Measurements from ENCODE around the gene AGT. TPM values are rescaled to one million over a fixed set of nuclear protein-coding genes. Genes with fewer than 3 reads are reported as not detected.

AGT gene
- total RNA-seq, 1 experiment from 2014 or later, result not detected

DNA sequence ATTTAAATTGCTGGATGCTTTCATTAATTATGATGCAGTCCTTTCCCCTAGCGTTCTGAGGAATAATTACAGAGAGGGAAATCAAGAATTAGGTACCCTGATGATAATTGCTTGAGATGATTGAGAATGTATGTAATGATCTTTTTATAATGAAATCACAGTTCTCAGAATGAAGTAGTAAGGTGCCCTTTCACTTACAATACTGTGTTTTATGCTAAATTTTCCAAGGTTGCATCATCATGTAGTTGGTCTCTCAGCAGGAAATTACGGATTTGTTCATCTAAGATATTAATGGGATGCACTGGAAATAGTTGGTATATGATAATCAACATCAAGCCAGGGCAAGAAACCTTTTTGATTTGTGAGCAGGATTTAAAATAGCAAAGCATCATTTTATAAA, 34.1 kb downstream of the AGT start:
- no peaks in the 10 kb centered on the region for H3K9me2 ChIP-seq (replicated peaks; ENCODE audit: low read length)
- H4K20me1 ChIP-seq (ENCODE audit: low read length), result peaks cover 9% of the 10 kb centered on the region; the same call in 1 of the 2 replicates
- POLR2A ChIA-PET (ENCODE audit: unreplicated experiment), result no interaction called here
- peaks cover 40% of the 10 kb centered on the region for H3K4me1 ChIP-seq (ENCODE audit: insufficient read depth, low read length)
- H3K9ac ChIP-seq (ENCODE audit: low read length), result no peak overlapping the region
- no peak for DNase-seq
- CTCF ChIA-PET, result no interaction called here
- TF ChIP-seq, protein P1, sequence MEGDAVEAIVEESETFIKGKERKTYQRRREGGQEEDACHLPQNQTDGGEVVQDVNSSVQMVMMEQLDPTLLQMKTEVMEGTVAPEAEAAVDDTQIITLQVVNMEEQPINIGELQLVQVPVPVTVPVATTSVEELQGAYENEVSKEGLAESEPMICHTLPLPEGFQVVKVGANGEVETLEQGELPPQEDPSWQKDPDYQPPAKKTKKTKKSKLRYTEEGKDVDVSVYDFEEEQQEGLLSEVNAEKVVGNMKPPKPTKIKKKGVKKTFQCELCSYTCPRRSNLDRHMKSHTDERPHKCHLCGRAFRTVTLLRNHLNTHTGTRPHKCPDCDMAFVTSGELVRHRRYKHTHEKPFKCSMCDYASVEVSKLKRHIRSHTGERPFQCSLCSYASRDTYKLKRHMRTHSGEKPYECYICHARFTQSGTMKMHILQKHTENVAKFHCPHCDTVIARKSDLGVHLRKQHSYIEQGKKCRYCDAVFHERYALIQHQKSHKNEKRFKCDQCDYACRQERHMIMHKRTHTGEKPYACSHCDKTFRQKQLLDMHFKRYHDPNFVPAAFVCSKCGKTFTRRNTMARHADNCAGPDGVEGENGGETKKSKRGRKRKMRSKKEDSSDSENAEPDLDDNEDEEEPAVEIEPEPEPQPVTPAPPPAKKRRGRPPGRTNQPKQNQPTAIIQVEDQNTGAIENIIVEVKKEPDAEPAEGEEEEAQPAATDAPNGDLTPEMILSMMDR (conservative IDR thresholded peaks at IDR 0.05; ENCODE audit: low read depth, low read length), result no peak
- no peak for TF ChIP-seq EZH2phosphoT487 (IDR thresholded peaks at IDR 0.05; ENCODE audit: borderline replicate concordance, low read length)
- no peak for TF ChIP-seq EZH2 (IDR thresholded peaks at IDR 0.05; ENCODE audit: low read length, unreplicated experiment)
- no peak overlapping the region for H3K4me2 ChIP-seq (ENCODE audit: low read length)
- H3K4me3 ChIP-seq (ENCODE audit: low read length), result no peak overlapping the region
- no peak overlapping the region for H3K27ac ChIP-seq (ENCODE audit: low read length)
- peaks cover 30% of the 10 kb centered on the region for H3F3A ChIP-seq (ENCODE audit: low read length, unreplicated experiment)
- peaks cover 57% of the 10 kb centered on the region for H3K36me3 ChIP-seq (ENCODE audit: low read depth, low read length)
- no peaks in the 10 kb centered on the region for H3K9me3 ChIP-seq (ENCODE audit: low read length)
- H2AFZ ChIP-seq (ENCODE audit: low read length), result no peak overlapping the region
- no peaks in the 10 kb centered on the region for H3K27me3 ChIP-seq (ENCODE audit: low read length)
- intact Hi-C loops (cut with micrococcal nuclease), result loop anchor here (2.0 to 5.0 kb wide), 2 partner anchors 29 to 62 kb away; no protein-coding TSS in a partner anchor
- ATAC-seq, result no peak
- BruUV-seq (replicated peaks), result no TSS peak
- H3K79me2 ChIP-seq (ENCODE audit: low read length), result no peaks in the 10 kb centered on the region

DNA sequence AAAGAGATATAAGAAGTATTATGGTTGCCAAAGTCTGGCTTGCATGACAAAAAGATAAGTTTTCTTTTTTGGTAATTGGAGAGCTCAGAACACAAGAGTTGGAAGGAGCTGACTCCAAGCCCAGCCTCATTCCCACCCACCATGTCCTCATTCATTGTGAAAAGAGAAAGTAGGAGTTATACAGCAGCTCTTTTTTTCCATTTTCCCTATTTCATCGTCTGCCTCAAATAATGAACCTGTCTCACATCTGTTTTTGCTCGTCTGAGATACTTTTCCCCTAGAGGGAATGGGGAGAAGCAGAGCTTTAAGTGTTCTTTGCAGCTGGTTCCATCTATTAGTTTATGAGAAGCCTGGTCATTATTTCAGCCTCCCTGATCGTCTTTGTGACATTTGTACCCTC, 34.7 kb downstream of the AGT start:
- no peak for ATAC-seq
- ChIA-PET CTCF (no interaction called here), POLR2A (ENCODE audit: unreplicated experiment) (no interaction called here)
- Histone ChIP-seq H4K20me1 (ENCODE audit: low read length) (peaks cover 4% of the 10 kb centered on the region; the same call in 1 of the 2 replicates), H3K9me3 (ENCODE audit: low read length) (no peaks in the 10 kb centered on the region), H3K27ac (ENCODE audit: low read length) (no peak overlapping the region), H3F3A (ENCODE audit: low read length, unreplicated experiment) (peaks cover 26% of the 10 kb centered on the region), H3K79me2 (ENCODE audit: low read length) (no peaks in the 10 kb centered on the region), H3K9me2 (replicated peaks; ENCODE audit: low read length) (no peaks in the 10 kb centered on the region), H3K4me2 (ENCODE audit: low read length) (no peak overlapping the region), H3K9ac (ENCODE audit: low read length) (no peak overlapping the region), H3K27me3 (ENCODE audit: low read length) (no peaks in the 10 kb centered on the region), H3K4me1 (ENCODE audit: insufficient read depth, low read length) (peaks cover 34% of the 10 kb centered on the region), H3K36me3 (ENCODE audit: low read depth, low read length) (peaks cover 59% of the 10 kb centered on the region), H3K4me3 (ENCODE audit: low read length) (no peak overlapping the region), H2AFZ (ENCODE audit: low read length) (no peak overlapping the region)
- intact Hi-C loops (cut with micrococcal nuclease), result no loop called here
- no peak for DNase-seq
- TF ChIP-seq, protein P1 (conservative IDR thresholded peaks at IDR 0.05; ENCODE audit: low read depth, low read length), result no peak
- no peak for TF ChIP-seq EZH2phosphoT487 (IDR thresholded peaks at IDR 0.05; ENCODE audit: borderline replicate concordance, low read length)
- no peak for TF ChIP-seq EZH2 (IDR thresholded peaks at IDR 0.05; ENCODE audit: low read length, unreplicated experiment)
- no TSS peak for BruUV-seq (replicated peaks)

GRCh38 chr1:230677200-230677599, 36.7 kb downstream of the AGT start:
- H4K20me1 ChIP-seq (ENCODE audit: low read length), result peaks cover 4% of the 10 kb centered on the region; the same call in 1 of the 2 replicates
- peaks cover 9% of the 10 kb centered on the region for H3F3A ChIP-seq (ENCODE audit: low read length, unreplicated experiment)
- TF ChIP-seq EZH2 (IDR thresholded peaks at IDR 0.05; ENCODE audit: low read length, unreplicated experiment), result no peak
- no peak for TF ChIP-seq EZH2phosphoT487 (IDR thresholded peaks at IDR 0.05; ENCODE audit: borderline replicate concordance, low read length)
- TF ChIP-seq, protein P1 (conservative IDR thresholded peaks at IDR 0.05; ENCODE audit: low read depth, low read length), result no peak
- H3K79me2 ChIP-seq (ENCODE audit: low read length), result no peaks in the 10 kb centered on the region
- no peaks in the 10 kb centered on the region for H3K9me3 ChIP-seq (ENCODE audit: low read length)
- intact Hi-C loops (cut with micrococcal nuclease), result no loop called here
- no peaks in the 10 kb centered on the region for H3K27me3 ChIP-seq (ENCODE audit: low read length)
- no peak overlapping the region for H3K9ac ChIP-seq (ENCODE audit: low read length)
- H2AFZ ChIP-seq (ENCODE audit: low read length), result no peak overlapping the region
- no peak overlapping the region for H3K4me3 ChIP-seq (ENCODE audit: low read length)
- POLR2A ChIA-PET (ENCODE audit: unreplicated experiment), result no interaction called here
- H3K4me1 ChIP-seq (ENCODE audit: insufficient read depth, low read length), result peaks cover 14% of the 10 kb centered on the region
- no peak overlapping the region for H3K27ac ChIP-seq (ENCODE audit: low read length)
- no TSS peak for BruUV-seq (replicated peaks)
- no peak overlapping the region for H3K4me2 ChIP-seq (ENCODE audit: low read length)
- DNase-seq (no peak), ATAC-seq (no peak)
- no peaks in the 10 kb centered on the region for H3K9me2 ChIP-seq (replicated peaks; ENCODE audit: low read length)
- peaks cover 74% of the 10 kb centered on the region for H3K36me3 ChIP-seq (ENCODE audit: low read depth, low read length)
- CTCF ChIA-PET, result no interaction called here

All from PC-3 (cell line).